ENCODE measurements around the gene ULK4. TPM values are rescaled to one million over a fixed set of nuclear protein-coding genes. Genes with fewer than 3 reads are reported as not detected.

Gene ULK4
- polyA plus RNA-seq, 1 donor from 2014 or later: 7.2 TPM

DNA sequence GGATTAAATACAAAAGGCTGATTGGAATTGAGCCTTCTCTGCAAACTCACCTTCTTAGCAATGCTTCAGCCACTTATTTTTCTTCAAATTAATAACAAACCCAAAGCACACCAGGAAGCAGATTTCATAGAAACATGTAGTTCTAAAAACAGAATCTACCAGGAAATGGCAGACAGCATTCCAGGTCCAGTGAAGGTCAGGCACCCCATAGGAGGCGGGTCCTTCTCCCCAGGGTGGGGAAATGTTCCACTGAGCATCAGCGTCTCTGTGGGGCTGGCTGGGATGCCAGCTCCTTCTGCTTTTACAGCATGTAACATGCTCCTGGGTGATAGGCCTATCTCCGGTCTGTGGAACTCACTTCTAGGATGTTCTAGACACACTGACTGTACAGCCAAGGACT lies 713.4 kb downstream of the ULK4 start:
- no peak overlapping the region for H3K27ac ChIP-seq (ENCODE audit: low read length)
- no peak overlapping the region for H3K4me3 ChIP-seq (ENCODE audit: low read length)
- no peaks in the 10 kb centered on the region for H4K20me1 ChIP-seq (ENCODE audit: insufficient read depth)
- no peaks in the 10 kb centered on the region for H3K9me2 ChIP-seq (ENCODE audit: insufficient read depth, low read length)
- H3F3A ChIP-seq (ENCODE audit: insufficient read depth, low read length, poor library complexity, severe bottlenecking): no peaks in the 10 kb centered on the region
- no peak overlapping the region for H3K9ac ChIP-seq (ENCODE audit: low read length)
- no peak overlapping the region for H2AFZ ChIP-seq (ENCODE audit: low read depth, low read length)
- TF ChIP-seq TAF1 (IDR thresholded peaks at IDR 0.05; ENCODE audit: low read depth) (no peak), EP300 (conservative IDR thresholded peaks at IDR 0.05; ENCODE audit: poor library complexity, severe bottlenecking) (no peak), SMC3 (conservative IDR thresholded peaks at IDR 0.05; ENCODE audit: poor library complexity) (no peak), RAD21 (conservative IDR thresholded peaks at IDR 0.05) (no peak), EZH2 (IDR thresholded peaks at IDR 0.05; ENCODE audit: borderline replicate concordance, insufficient read depth, low read length, poor library complexity, severe bottlenecking) (no peak), MXI1 (conservative IDR thresholded peaks at IDR 0.05; ENCODE audit: poor library complexity, severe bottlenecking) (no peak), POLR2AphosphoS5 (IDR thresholded peaks at IDR 0.05) (no peak)
- TF ChIP-seq, protein P1, sequence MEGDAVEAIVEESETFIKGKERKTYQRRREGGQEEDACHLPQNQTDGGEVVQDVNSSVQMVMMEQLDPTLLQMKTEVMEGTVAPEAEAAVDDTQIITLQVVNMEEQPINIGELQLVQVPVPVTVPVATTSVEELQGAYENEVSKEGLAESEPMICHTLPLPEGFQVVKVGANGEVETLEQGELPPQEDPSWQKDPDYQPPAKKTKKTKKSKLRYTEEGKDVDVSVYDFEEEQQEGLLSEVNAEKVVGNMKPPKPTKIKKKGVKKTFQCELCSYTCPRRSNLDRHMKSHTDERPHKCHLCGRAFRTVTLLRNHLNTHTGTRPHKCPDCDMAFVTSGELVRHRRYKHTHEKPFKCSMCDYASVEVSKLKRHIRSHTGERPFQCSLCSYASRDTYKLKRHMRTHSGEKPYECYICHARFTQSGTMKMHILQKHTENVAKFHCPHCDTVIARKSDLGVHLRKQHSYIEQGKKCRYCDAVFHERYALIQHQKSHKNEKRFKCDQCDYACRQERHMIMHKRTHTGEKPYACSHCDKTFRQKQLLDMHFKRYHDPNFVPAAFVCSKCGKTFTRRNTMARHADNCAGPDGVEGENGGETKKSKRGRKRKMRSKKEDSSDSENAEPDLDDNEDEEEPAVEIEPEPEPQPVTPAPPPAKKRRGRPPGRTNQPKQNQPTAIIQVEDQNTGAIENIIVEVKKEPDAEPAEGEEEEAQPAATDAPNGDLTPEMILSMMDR (IDR thresholded peaks at IDR 0.05; ENCODE audit: poor library complexity, severe bottlenecking): no peak
- TF ChIP-seq, protein P2, sequence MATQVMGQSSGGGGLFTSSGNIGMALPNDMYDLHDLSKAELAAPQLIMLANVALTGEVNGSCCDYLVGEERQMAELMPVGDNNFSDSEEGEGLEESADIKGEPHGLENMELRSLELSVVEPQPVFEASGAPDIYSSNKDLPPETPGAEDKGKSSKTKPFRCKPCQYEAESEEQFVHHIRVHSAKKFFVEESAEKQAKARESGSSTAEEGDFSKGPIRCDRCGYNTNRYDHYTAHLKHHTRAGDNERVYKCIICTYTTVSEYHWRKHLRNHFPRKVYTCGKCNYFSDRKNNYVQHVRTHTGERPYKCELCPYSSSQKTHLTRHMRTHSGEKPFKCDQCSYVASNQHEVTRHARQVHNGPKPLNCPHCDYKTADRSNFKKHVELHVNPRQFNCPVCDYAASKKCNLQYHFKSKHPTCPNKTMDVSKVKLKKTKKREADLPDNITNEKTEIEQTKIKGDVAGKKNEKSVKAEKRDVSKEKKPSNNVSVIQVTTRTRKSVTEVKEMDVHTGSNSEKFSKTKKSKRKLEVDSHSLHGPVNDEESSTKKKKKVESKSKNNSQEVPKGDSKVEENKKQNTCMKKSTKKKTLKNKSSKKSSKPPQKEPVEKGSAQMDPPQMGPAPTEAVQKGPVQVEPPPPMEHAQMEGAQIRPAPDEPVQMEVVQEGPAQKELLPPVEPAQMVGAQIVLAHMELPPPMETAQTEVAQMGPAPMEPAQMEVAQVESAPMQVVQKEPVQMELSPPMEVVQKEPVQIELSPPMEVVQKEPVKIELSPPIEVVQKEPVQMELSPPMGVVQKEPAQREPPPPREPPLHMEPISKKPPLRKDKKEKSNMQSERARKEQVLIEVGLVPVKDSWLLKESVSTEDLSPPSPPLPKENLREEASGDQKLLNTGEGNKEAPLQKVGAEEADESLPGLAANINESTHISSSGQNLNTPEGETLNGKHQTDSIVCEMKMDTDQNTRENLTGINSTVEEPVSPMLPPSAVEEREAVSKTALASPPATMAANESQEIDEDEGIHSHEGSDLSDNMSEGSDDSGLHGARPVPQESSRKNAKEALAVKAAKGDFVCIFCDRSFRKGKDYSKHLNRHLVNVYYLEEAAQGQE (IDR thresholded peaks at IDR 0.05; ENCODE audit: borderline replicate concordance): no peak
- no peaks in the 10 kb centered on the region for H3K27me3 ChIP-seq (ENCODE audit: insufficient read depth, low read depth, low read length)
- no peaks in the 10 kb centered on the region for H3K9me3 ChIP-seq (ENCODE audit: low read length)
- no peaks in the 10 kb centered on the region for H3K79me2 ChIP-seq (replicated peaks; ENCODE audit: insufficient read depth, low read length)
- peaks cover 13% of the 10 kb centered on the region for H3K36me3 ChIP-seq (ENCODE audit: insufficient read depth, low read length)
- H3K4me2 ChIP-seq (ENCODE audit: low read length): no peak overlapping the region

DNA sequence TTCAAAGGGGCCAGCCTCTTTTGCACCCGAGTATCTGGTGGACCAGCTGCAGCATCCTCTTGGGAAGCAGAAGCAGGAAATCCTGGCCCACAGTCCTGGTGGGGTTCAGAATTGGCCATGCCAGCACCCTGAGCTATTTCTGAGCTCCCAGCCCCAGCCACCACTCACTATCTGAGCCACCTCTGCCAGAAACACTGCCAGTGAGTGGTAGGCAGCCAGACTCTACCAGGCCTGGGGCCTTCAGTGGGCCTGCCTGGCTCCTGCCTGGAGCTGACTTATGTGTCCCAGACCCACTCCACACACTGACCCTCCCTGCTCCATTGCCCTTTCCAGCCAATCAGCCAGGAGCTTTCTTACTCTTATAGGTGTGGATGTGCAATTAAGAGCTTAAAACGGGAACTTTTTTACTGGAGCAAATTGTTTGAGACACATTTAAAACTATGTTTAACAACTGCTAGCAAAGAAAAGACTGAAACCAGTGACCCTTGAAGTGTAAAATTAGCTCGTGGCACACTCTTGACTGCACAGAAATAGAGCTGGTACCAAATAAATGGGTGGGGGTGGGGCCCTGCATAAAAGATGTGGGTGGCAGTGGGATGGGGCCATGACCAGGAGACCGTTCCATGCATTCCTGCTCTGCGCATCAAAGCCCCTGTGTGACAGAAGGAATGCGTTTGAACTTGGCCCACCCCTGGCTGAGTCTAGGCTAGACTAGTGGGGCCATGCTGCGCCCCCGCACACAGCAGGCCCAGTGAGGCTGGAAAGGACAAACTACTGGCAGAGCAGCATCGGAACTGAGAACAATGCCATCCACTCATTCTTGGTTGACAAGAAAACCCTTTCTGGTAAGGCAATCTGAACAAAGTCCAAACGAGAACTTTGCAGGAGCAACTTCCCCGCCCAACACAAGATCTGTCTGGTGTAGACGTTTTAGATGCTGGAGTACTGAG lies 714.6 kb downstream of the ULK4 start:
- Histone ChIP-seq H3K27ac (ENCODE audit: low read length) (no peak overlapping the region), H3K4me3 (ENCODE audit: low read length) (no peak overlapping the region)

More for the DNA sequence above, 714.6 kb downstream of the ULK4 start:
- Histone ChIP-seq H3K4me2 (ENCODE audit: low read length) (no peak overlapping the region), H3K36me3 (ENCODE audit: insufficient read depth, low read length) (peaks cover 13% of the 10 kb centered on the region), H2AFZ (ENCODE audit: low read depth, low read length) (no peak overlapping the region), H4K20me1 (ENCODE audit: insufficient read depth) (no peaks in the 10 kb centered on the region), H3F3A (ENCODE audit: insufficient read depth, low read length, poor library complexity, severe bottlenecking) (no peaks in the 10 kb centered on the region), H3K9ac (ENCODE audit: low read length) (no peak overlapping the region), H3K79me2 (replicated peaks; ENCODE audit: insufficient read depth, low read length) (no peaks in the 10 kb centered on the region), H3K9me3 (ENCODE audit: low read length) (no peaks in the 10 kb centered on the region), H3K27me3 (ENCODE audit: insufficient read depth, low read depth, low read length) (no peaks in the 10 kb centered on the region), H3K9me2 (ENCODE audit: insufficient read depth, low read length) (no peaks in the 10 kb centered on the region)
- TF ChIP-seq POLR2AphosphoS5 (IDR thresholded peaks at IDR 0.05) (no peak), EP300 (conservative IDR thresholded peaks at IDR 0.05; ENCODE audit: poor library complexity, severe bottlenecking) (no peak), SMC3 (conservative IDR thresholded peaks at IDR 0.05; ENCODE audit: poor library complexity) (no peak), EZH2 (IDR thresholded peaks at IDR 0.05; ENCODE audit: borderline replicate concordance, insufficient read depth, low read length, poor library complexity, severe bottlenecking) (no peak), RAD21 (conservative IDR thresholded peaks at IDR 0.05) (no peak), TAF1 (IDR thresholded peaks at IDR 0.05; ENCODE audit: low read depth) (no peak), MXI1 (conservative IDR thresholded peaks at IDR 0.05; ENCODE audit: poor library complexity, severe bottlenecking) (no peak)
- TF ChIP-seq, protein P2 (IDR thresholded peaks at IDR 0.05; ENCODE audit: borderline replicate concordance): no peak
- TF ChIP-seq, protein P1 (IDR thresholded peaks at IDR 0.05; ENCODE audit: poor library complexity, severe bottlenecking): no peak

Measured in neural cell (in vitro differentiated cells).